Measurements from ENCODE around the gene PPIB. TPM values are rescaled to one million over a fixed set of nuclear protein-coding genes. Genes with fewer than 3 reads are reported as not detected.

Gene PPIB
- total and polyA plus RNA-seq, 8 donors = 116 to 582 (median 268) TPM

- no peak overlapping the region for H3K27ac ChIP-seq
- 95 to 98% (median 96%) methylated on average over 5 of the region's 5 CpGs for WGBS, 5 donors
- no peak for DNase-seq
- H3K27me3 ChIP-seq = no peaks in the 10 kb centered on the region
- H3K4me1 ChIP-seq = no peaks in the 10 kb centered on the region
- no peaks in the 10 kb centered on the region for H3K9me3 ChIP-seq
- H3K36me3 ChIP-seq = peaks cover 0 to 50% (median 40%) of the 10 kb centered on the region in 4 donors
- intact Hi-C loops (cut with DNase I; ENCODE audit: low total_unique reads) = no loop called here
- TF ChIP-seq POLR2AphosphoS5 (IDR thresholded peaks at IDR 0.05) = no peak
- TF ChIP-seq EP300 (IDR thresholded peaks at IDR 0.05) = no peak
- TF ChIP-seq CTCF (IDR thresholded peaks at IDR 0.05) = no peak
- no peak for TF ChIP-seq POLR2A (IDR thresholded peaks at IDR 0.05)
- no peak overlapping the region for H3K4me3 ChIP-seq
Observed at GRCh38 chr15:64191971-64192830, 29.4 kb upstream of the PPIB start.

GRCh38 chr15:64187396-64188191, 24.8 kb upstream of the PPIB start:
- Histone ChIP-seq H3K36me3 (peaks cover 0 to 52% (median 49%) of the 10 kb centered on the region in 4 donors), H3K27me3 (no peaks in the 10 kb centered on the region), H3K9me3 (no peaks in the 10 kb centered on the region), H3K4me1 (no peaks in the 10 kb centered on the region), H3K4me3 (no peak overlapping the region), H3K27ac (no peak overlapping the region)
- 80 to 99% (median 91%) methylated on average over 2 of the region's 2 CpGs for WGBS, 5 donors
- intact Hi-C loops (cut with DNase I; ENCODE audit: low total_unique reads) = no loop called here
- DNase-seq = no peak
- TF ChIP-seq CTCF (IDR thresholded peaks at IDR 0.05) (no peak), POLR2AphosphoS5 (IDR thresholded peaks at IDR 0.05) (no peak), POLR2A (IDR thresholded peaks at IDR 0.05) (no peak), EP300 (IDR thresholded peaks at IDR 0.05) (no peak)

- intact Hi-C loops (cut with DNase I; ENCODE audit: low total_unique reads) = no loop called here
- Histone ChIP-seq H3K4me1 (no peaks in the 10 kb centered on the region), H3K27ac (no peak overlapping the region), H3K36me3 (peaks cover 0 to 63% (median 59%) of the 10 kb centered on the region in 4 donors), H3K4me3 (no peak overlapping the region), H3K9me3 (no peaks in the 10 kb centered on the region), H3K27me3 (no peaks in the 10 kb centered on the region)
- no peak for DNase-seq
- TF ChIP-seq POLR2AphosphoS5 (IDR thresholded peaks at IDR 0.05) = no peak
- TF ChIP-seq POLR2A (IDR thresholded peaks at IDR 0.05) = no peak
- no peak for TF ChIP-seq CTCF (IDR thresholded peaks at IDR 0.05)
- no peak for TF ChIP-seq EP300 (IDR thresholded peaks at IDR 0.05)
- 91 to 96% (median 94%) methylated on average over 9 of the region's 9 CpGs for WGBS, 5 donors
Observed at GRCh38 chr15:64185146-64185911, 22.5 kb upstream of the PPIB start.

GRCh38 chr15:64182859-64183370, 20.1 kb upstream of the PPIB start:
- WGBS, 5 donors = 68 to 81% (median 70%) methylated on average over 4 of the region's 4 CpGs
- Histone ChIP-seq H3K36me3 (peaks cover 0 to 71% (median 68%) of the 10 kb centered on the region in 4 donors), H3K4me3 (no peak overlapping the region), H3K27ac (no peak overlapping the region), H3K27me3 (no peaks in the 10 kb centered on the region), H3K9me3 (no peaks in the 10 kb centered on the region), H3K4me1 (no peaks in the 10 kb centered on the region)
- no peak for DNase-seq
- TF ChIP-seq POLR2AphosphoS5 (IDR thresholded peaks at IDR 0.05) (no peak), POLR2A (IDR thresholded peaks at IDR 0.05) (no peak), EP300 (IDR thresholded peaks at IDR 0.05) (no peak), CTCF (IDR thresholded peaks at IDR 0.05) (no peak)
- intact Hi-C loops (cut with DNase I; ENCODE audit: low total_unique reads) = no loop called here

Measured in stomach (tissue), 9 donors.